Measurements from ENCODE around the gene CNOT1.

The CNOT1 gene

GRCh38 chr16:58498341-58499091, 131.1 kb downstream of the CNOT1 start:
- no peak for DNase-seq (ENCODE audit: low read depth in 1 of 2, low spot score in 1 of 2)
- no peak overlapping the region for H3K4me3 ChIP-seq (replicated peaks; ENCODE audit: insufficient read depth, low read length)
- H3K27ac ChIP-seq (replicated peaks), result no peak overlapping the region
- TF ChIP-seq POLR2AphosphoS5 (IDR thresholded peaks at IDR 0.05; ENCODE audit: low read depth), result no peak
- no peak for TF ChIP-seq SPI1 (IDR thresholded peaks at IDR 0.05; ENCODE audit: borderline replicate concordance, low read depth)
- TF ChIP-seq, protein P1, sequence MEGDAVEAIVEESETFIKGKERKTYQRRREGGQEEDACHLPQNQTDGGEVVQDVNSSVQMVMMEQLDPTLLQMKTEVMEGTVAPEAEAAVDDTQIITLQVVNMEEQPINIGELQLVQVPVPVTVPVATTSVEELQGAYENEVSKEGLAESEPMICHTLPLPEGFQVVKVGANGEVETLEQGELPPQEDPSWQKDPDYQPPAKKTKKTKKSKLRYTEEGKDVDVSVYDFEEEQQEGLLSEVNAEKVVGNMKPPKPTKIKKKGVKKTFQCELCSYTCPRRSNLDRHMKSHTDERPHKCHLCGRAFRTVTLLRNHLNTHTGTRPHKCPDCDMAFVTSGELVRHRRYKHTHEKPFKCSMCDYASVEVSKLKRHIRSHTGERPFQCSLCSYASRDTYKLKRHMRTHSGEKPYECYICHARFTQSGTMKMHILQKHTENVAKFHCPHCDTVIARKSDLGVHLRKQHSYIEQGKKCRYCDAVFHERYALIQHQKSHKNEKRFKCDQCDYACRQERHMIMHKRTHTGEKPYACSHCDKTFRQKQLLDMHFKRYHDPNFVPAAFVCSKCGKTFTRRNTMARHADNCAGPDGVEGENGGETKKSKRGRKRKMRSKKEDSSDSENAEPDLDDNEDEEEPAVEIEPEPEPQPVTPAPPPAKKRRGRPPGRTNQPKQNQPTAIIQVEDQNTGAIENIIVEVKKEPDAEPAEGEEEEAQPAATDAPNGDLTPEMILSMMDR (IDR thresholded peaks at IDR 0.05; ENCODE audit: insufficient read depth, low read length), result no peak
- peaks cover 36% of the 10 kb centered on the region for H3K27me3 ChIP-seq (ENCODE audit: insufficient read depth, poor library complexity, severe bottlenecking)

DNA sequence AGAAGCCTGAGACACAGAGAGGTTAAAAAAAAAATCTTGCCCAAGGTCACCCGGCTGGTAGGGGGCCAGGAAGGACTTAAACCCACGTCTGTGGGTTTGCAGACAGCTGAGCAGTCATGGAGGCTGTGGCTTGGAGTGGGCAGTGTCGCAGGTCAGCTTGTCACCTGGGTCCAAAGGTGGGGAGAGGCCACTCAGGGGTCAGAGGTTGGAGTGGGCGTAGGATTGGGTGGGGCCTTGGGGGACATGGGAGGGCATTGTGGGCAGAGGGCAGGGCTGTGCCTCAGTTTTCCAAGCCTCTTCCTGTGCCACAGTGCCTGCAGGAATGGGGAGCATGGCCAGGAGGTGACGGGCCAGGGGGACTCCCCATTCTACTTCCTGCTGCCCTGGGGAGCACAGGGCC, 131.7 kb downstream of the CNOT1 start:
- Histone ChIP-seq H3K27ac (replicated peaks) (no peak overlapping the region), H3K4me3 (replicated peaks; ENCODE audit: insufficient read depth, low read length) (no peak overlapping the region), H3K27me3 (ENCODE audit: insufficient read depth, poor library complexity, severe bottlenecking) (peaks cover 32% of the 10 kb centered on the region)
- TF ChIP-seq, protein P1 (IDR thresholded peaks at IDR 0.05; ENCODE audit: insufficient read depth, low read length), result no peak
- TF ChIP-seq POLR2AphosphoS5 (IDR thresholded peaks at IDR 0.05; ENCODE audit: low read depth), result no peak
- no peak for TF ChIP-seq REST (IDR thresholded peaks at IDR 0.05; ENCODE audit: insufficient replicate concordance, low read depth)
- no peak for TF ChIP-seq SPI1 (IDR thresholded peaks at IDR 0.05; ENCODE audit: borderline replicate concordance, low read depth)
- no peak for TF ChIP-seq GABPA (IDR thresholded peaks at IDR 0.05; ENCODE audit: low read depth)
- no peak for DNase-seq (ENCODE audit: low read depth in 1 of 2, low spot score in 1 of 2)

DNA sequence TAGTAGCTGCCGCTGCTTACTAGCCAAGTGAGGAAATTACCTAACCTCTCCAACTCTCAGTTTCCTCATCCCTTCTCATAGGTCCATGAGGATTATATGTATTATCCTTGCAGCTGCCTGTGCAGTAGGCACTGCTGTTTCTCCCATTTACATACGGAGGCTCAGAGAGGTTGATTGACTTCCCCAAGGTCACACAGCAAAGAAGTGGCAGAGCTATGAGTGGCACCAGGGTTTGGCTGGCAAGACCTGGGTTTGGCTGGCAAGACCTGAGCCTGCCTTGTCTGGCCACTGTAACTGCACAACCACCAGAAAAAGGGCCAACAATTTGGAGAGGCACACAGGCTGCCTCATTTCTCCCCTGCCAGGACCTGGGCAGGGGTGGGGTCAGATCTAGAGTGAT, 132.2 kb downstream of the CNOT1 start:
- Histone ChIP-seq H3K27me3 (ENCODE audit: insufficient read depth, poor library complexity, severe bottlenecking) (peaks cover 32% of the 10 kb centered on the region), H3K4me3 (replicated peaks; ENCODE audit: insufficient read depth, low read length) (no peak overlapping the region), H3K27ac (replicated peaks) (no peak overlapping the region)
- DNase-seq (ENCODE audit: low read depth in 1 of 2, low spot score in 1 of 2), result no peak
- TF ChIP-seq SPI1 (IDR thresholded peaks at IDR 0.05; ENCODE audit: borderline replicate concordance, low read depth) (no peak), POLR2AphosphoS5 (IDR thresholded peaks at IDR 0.05; ENCODE audit: low read depth) (no peak)

GRCh38 chr16:58495521-58496331, 133.9 kb downstream of the CNOT1 start:
- TF ChIP-seq POLR2AphosphoS5 (IDR thresholded peaks at IDR 0.05; ENCODE audit: low read depth), result no peak
- no peak for TF ChIP-seq GABPA (IDR thresholded peaks at IDR 0.05; ENCODE audit: low read depth)
- TF ChIP-seq SPI1 (IDR thresholded peaks at IDR 0.05; ENCODE audit: borderline replicate concordance, low read depth), result no peak
- Histone ChIP-seq H3K27ac (replicated peaks) (no peak overlapping the region), H3K27me3 (ENCODE audit: insufficient read depth, poor library complexity, severe bottlenecking) (peaks cover 18% of the 10 kb centered on the region), H3K4me3 (replicated peaks; ENCODE audit: insufficient read depth, low read length) (no peak overlapping the region)
- no peak for DNase-seq (ENCODE audit: low read depth in 1 of 2, low spot score in 1 of 2)

DNA sequence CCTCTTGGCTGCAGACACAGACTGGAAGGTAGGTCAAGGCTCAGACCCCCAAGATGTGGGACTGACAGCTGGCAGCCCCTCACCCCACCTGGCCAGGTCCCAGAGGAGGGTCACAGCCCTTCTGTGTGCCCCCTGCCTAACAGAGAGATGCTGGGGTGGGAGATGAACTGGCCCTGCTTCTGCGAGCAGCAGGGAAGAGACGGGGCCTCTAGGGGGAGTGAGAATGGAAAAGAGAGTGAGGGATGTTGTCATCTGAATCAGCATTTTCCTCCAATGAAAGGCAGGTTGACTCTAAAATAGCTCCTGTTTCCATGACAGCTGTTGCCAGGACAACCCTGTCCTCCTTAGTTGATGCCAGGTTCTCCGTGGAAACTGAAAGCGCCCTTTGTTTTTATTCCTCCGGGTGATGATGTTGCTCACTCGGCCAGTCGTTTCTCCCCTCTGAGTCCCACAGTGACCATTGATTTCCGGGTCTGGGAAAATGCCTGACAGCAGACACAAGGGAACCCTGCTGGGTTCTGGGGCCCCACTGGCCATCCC, 134.6 kb downstream of the CNOT1 start:
- Histone ChIP-seq H3K27ac (replicated peaks) (no peak overlapping the region), H3K27me3 (ENCODE audit: insufficient read depth, poor library complexity, severe bottlenecking) (peaks cover 12% of the 10 kb centered on the region), H3K4me3 (replicated peaks; ENCODE audit: insufficient read depth, low read length) (no peak overlapping the region)
- TF ChIP-seq SPI1 (IDR thresholded peaks at IDR 0.05; ENCODE audit: borderline replicate concordance, low read depth) (no peak), POLR2AphosphoS5 (IDR thresholded peaks at IDR 0.05; ENCODE audit: low read depth) (no peak), REST (IDR thresholded peaks at IDR 0.05; ENCODE audit: insufficient replicate concordance, low read depth) (no peak), GABPA (IDR thresholded peaks at IDR 0.05; ENCODE audit: low read depth) (no peak)
- TF ChIP-seq, protein P1 (IDR thresholded peaks at IDR 0.05; ENCODE audit: insufficient read depth, low read length), result peak; percentile 26
- DNase-seq (ENCODE audit: low read depth in 1 of 2, low spot score in 1 of 2), result peak; percentile 67 to 69
